GM23338 (cell line): Measurements from ENCODE around the gene NPHP1. TPM values are rescaled to one million over a fixed set of nuclear protein-coding genes. Genes with fewer than 3 reads are reported as not detected.
A peak's percentile ranks its signal among the peaks of the same experiment; 100 is the strongest.

Experiments
- ATAC-seq: fragments of 200-7000 bp; cut with Tn5 transposase; 3 replicates; pipeline ENCODE4 v1.9.1; 2020
- DNase-seq: peaks from one replicate; pipeline ENCODE4 v3.0.0-alpha.2; 2015; ENCODE audit warnings: low spot score
- H2AFZ ChIP-seq: fragments of 200-600 bp; sonication (generic); 2 replicates; pipeline ENCODE4 v1.8.0; 2016; ENCODE audit warnings: antibody characterized with exemption, mild to moderate bottlenecking, moderate library complexity
- H3F3A ChIP-seq: fragments of 200-600 bp; sonication (generic); replicated peaks from 2 replicates; pipeline ENCODE4 v1.8.0; 2017; ENCODE audit warnings: antibody characterized with exemption, mixed run types, low read depth
- H3K27ac ChIP-seq: fragments of 200-600 bp; sonication (generic); 2 replicates; pipeline ENCODE4 v1.6.1; 2016; ENCODE audit warnings: low read depth
- H3K27me3 ChIP-seq: fragments of 200-600 bp; sonication (generic); 2 replicates; pipeline ENCODE4 v1.8.0; 2016; ENCODE audit warnings: mild to moderate bottlenecking, mixed run types, moderate library complexity; ENCODE audit not compliant: insufficient read depth
- H3K36me3 ChIP-seq: fragments of 200-600 bp; sonication (generic); 2 replicates; pipeline ENCODE4 v1.8.0; 2016; ENCODE audit warnings: mild to moderate bottlenecking; ENCODE audit not compliant: insufficient read depth
- H3K4me1 ChIP-seq: fragments of 200-600 bp; sonication (generic); 2 replicates; pipeline ENCODE4 v1.8.0; 2016; ENCODE audit warnings: mild to moderate bottlenecking, moderate library complexity; ENCODE audit not compliant: insufficient read depth
- H3K4me2 ChIP-seq: fragments of 200-600 bp; sonication (generic); 2 replicates; pipeline ENCODE4 v1.7.1; 2017; ENCODE audit warnings: mixed run types
- H3K4me3 ChIP-seq: fragments of 200-600 bp; sonication (generic); 2 replicates; pipeline ENCODE4 v1.6.1; 2016; ENCODE audit warnings: mixed run types
- H3K79me2 ChIP-seq: fragments of 200-600 bp; sonication (generic); replicated peaks from 2 replicates; pipeline ENCODE4 v1.8.0; 2017; ENCODE audit warnings: mild to moderate bottlenecking; ENCODE audit not compliant: insufficient read depth
- H3K9me2 ChIP-seq: fragments of 200-600 bp; sonication (generic); 2 replicates; pipeline ENCODE4 v1.8.0; 2017; ENCODE audit not compliant: insufficient read depth
- H4K20me1 ChIP-seq: fragments of 200-600 bp; sonication (generic); replicated peaks from 2 replicates; pipeline ENCODE4 v1.8.0; 2017; ENCODE audit warnings: mild to moderate bottlenecking; ENCODE audit not compliant: insufficient read depth
- H3K27ac Mint-ChIP-seq: 2 replicates; pipeline ENCODE4 v1.8.0; 2020; ENCODE audit warnings: inconsistent platforms, mild to moderate bottlenecking, moderate library complexity, mixed read lengths
- H3K27me3 Mint-ChIP-seq: 3 replicates; pipeline ENCODE4 v1.8.0; 2022; ENCODE audit warnings: low read depth, mild to moderate bottlenecking, moderate library complexity, mixed read lengths, inconsistent platforms; ENCODE audit not compliant: insufficient read depth, poor library complexity
- H3K36me3 Mint-ChIP-seq: 3 replicates; pipeline ENCODE4 v1.8.0; 2021; ENCODE audit warnings: low read depth, mild to moderate bottlenecking, inconsistent platforms, moderate library complexity, mixed read lengths
- H3K4me1 Mint-ChIP-seq: 3 replicates; pipeline ENCODE4 v1.8.0; 2020; ENCODE audit warnings: mild to moderate bottlenecking, inconsistent platforms, mixed read lengths
- H3K4me3 Mint-ChIP-seq: 3 replicates; pipeline ENCODE4 v1.8.0; 2021; ENCODE audit warnings: moderate library complexity, mild to moderate bottlenecking, inconsistent platforms, mixed read lengths
- H3K9me3 Mint-ChIP-seq: 3 replicates; pipeline ENCODE4 v1.8.0; 2020; ENCODE audit warnings: moderate library complexity, mild to moderate bottlenecking, inconsistent platforms, mixed read lengths
- CREB1 ChIP-seq: fragments of 250-450 bp; sonication (Bioruptor Pico); IDR thresholded peaks from 2 replicates; pipeline ENCODE4 v1.5.0; 2020; ENCODE audit warnings: low read depth, mild to moderate bottlenecking, moderate library complexity
- ZNF331 ChIP-seq: fragments of 250-450 bp; sonication (Bioruptor Pico); IDR thresholded peaks from 2 replicates; pipeline ENCODE4 v1.5.0; 2020; ENCODE audit warnings: low read depth, mild to moderate bottlenecking, moderate library complexity
- polyA plus RNA-seq: library from polyadenylated mRNA; unstranded; fragments of >200 nt; fragmentation: Nextera tagmentation; extraction: Ambion mirVana; gene quantifications from 2 replicates; pipeline ENCODE4 v1.2.1, GENCODE V29; 2016
- total RNA-seq: library from RNA; depleted of rRNA; stranded (reverse); fragments of >200 nt; shearing (Covaris generic); gene quantifications from 2 replicates; pipeline ENCODE4 v1.2.3, GENCODE V29; 2014
- TF ChIP-seq, protein P1 (sequence below), 2 experiments: fragments of 200-600 bp in 1 of 2; sonication (generic) in 1 of 2; conservative IDR thresholded peaks; 2 replicates each; pipeline versions ENCODE4 v1.5.1 to v1.6.1; 2016 to 2017; ENCODE audit warnings: antibody characterized with exemption in 2 of 2, low read depth in 2 of 2, mild to moderate bottlenecking in 2 of 2, moderate library complexity in 1 of 2
- TF ChIP-seq, protein P2 (sequence below): IDR thresholded peaks from 2 replicates; pipeline ENCODE4 v1.6.1; 2016; ENCODE audit warnings: antibody characterized with exemption

NPHP1 gene
- total and polyA plus RNA-seq, 2 experiments from 2014 or later = 4.6 to 10.0 TPM

DNA sequence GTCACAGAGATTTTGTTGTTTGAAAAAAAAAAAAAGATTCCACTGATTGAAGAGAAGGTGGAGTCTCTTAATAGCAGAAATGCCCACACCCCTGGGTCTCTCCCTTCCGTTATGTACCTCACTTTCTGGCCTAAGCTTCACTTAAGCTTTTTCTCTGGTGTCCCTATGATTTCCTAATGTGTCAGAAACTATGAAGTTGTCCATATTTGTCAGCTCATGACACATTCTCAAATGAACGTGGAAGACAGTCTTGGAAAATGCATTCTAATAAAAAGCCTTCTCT lies 83.8 kb downstream of the NPHP1 start (continued):
- TF ChIP-seq, protein P1, sequence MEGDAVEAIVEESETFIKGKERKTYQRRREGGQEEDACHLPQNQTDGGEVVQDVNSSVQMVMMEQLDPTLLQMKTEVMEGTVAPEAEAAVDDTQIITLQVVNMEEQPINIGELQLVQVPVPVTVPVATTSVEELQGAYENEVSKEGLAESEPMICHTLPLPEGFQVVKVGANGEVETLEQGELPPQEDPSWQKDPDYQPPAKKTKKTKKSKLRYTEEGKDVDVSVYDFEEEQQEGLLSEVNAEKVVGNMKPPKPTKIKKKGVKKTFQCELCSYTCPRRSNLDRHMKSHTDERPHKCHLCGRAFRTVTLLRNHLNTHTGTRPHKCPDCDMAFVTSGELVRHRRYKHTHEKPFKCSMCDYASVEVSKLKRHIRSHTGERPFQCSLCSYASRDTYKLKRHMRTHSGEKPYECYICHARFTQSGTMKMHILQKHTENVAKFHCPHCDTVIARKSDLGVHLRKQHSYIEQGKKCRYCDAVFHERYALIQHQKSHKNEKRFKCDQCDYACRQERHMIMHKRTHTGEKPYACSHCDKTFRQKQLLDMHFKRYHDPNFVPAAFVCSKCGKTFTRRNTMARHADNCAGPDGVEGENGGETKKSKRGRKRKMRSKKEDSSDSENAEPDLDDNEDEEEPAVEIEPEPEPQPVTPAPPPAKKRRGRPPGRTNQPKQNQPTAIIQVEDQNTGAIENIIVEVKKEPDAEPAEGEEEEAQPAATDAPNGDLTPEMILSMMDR (conservative IDR thresholded peaks at IDR 0.05; ENCODE audit: low read depth in 2 of 2) = no peak

DNA sequence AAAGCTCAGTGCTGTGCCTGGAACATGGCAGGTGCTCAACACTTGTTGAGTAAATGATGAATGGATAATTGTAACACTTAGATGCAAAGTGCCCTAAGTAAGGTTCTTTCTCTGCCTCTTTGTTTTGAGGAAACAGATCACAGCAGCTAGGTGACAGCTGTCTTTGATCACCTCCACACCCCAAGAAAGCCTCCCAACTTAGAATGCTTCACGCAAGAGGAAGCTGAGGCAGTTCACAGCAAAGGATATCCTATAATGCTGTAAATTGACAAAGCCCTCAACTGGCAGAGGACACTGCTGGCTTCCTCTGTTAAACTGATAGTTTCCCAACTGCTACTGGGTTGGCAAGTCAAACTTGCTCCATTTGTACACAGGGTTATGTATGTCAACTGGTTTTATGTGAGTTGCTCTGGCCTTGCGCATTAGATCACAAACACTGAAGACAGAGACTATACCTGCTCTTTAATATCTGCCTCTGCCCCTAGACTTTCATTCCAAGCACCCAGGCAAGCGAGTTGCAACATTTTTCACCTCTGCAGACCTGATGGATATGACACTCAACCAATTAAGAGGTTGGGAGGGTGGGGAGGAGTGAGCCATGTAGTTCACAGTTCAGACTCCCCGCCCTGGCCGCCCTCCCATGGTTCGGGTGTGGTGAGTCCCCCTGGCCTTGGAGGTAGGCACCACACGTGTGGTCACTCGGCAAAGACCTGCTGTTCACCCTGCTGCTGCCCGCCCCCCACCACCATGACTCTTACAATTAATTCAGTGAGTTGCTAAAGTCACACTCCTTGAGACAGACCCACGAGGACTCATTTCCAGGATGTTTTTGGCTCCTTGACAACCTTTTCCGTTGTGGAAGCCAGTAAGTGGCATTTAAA lies 84.4 kb downstream of the NPHP1 start:
- Histone ChIP-seq H3K4me2 (no peak overlapping the region), H3K4me3 (no peak overlapping the region), H2AFZ (no peak overlapping the region; the same call in 1 of the 2 replicates), H3K27ac (no peak overlapping the region), H3K79me2 (no peaks in the 10 kb centered on the region), H3K4me1 (no peaks in the 10 kb centered on the region), H3K27me3 (peaks cover 20% of the 10 kb centered on the region), H3K36me3 (no peaks in the 10 kb centered on the region), H4K20me1 (no peaks in the 10 kb centered on the region), H3F3A (no peaks in the 10 kb centered on the region), H3K9me2 (no peaks in the 10 kb centered on the region)
- ATAC-seq (no peak), DNase-seq (no peak)
- Mint-ChIP-seq H3K4me3 (no peak overlapping the region), H3K9me3 (no peaks in the 10 kb centered on the region), H3K27me3 (peaks cover 19% of the 10 kb centered on the region), H3K36me3 (no peaks in the 10 kb centered on the region), H3K4me1 (peaks cover 7% of the 10 kb centered on the region; the same call in 1 of the 3 replicates), H3K27ac (no peak overlapping the region)
- TF ChIP-seq, protein P2, sequence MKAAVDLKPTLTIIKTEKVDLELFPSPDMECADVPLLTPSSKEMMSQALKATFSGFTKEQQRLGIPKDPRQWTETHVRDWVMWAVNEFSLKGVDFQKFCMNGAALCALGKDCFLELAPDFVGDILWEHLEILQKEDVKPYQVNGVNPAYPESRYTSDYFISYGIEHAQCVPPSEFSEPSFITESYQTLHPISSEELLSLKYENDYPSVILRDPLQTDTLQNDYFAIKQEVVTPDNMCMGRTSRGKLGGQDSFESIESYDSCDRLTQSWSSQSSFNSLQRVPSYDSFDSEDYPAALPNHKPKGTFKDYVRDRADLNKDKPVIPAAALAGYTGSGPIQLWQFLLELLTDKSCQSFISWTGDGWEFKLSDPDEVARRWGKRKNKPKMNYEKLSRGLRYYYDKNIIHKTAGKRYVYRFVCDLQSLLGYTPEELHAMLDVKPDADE = no peak
- no peak for TF ChIP-seq ZNF331 (CRISPR knock-in tag)

DNA sequence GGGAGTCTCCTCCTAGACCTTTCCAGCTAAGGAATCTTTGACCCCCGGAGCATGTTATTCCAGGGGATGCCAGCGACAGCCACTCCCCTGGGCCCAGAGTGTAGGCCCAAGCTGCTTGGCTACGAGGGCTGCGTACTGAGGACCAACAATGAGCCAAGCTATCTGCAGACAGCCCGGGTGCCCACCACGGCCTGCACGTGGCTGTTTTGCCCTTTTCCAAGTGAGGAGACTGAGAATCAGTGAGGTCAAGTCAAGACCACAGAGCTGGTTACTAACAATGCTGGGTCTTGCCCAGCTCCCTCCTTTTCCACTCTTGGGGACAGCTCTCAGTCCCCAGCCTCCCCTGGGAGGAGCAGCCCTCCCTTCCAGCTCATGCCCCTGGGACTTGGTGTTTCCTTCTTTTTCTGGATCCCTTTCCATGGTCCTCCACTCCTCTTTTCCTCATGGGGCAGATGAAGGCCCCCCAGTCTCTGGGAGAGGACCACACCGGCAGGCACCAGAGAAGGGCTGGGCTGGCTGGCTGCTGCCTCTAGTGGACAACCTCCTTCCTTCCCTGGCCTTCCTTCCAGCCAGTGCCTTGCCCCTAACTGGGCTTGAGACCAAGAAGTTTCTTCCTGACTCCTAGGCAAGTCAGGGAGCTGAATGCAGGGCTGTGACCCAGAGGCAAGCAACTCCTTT lies 88.6 kb downstream of the NPHP1 start:
- Mint-ChIP-seq H3K4me3 (peak overlapping the region; percentile 70), H3K4me1 (peaks cover 11% of the 10 kb centered on the region; the same call in 2 of the 3 replicates), H3K9me3 (no peaks in the 10 kb centered on the region; the same call in 2 of the 3 replicates), H3K36me3 (no peaks in the 10 kb centered on the region), H3K27ac (no peak overlapping the region), H3K27me3 (peaks cover 35% of the 10 kb centered on the region)
- no peaks in the 10 kb centered on the region for H3K9me2 ChIP-seq
- no peaks in the 10 kb centered on the region for H3K4me1 ChIP-seq
- H2AFZ ChIP-seq = peak overlapping the region; percentile 95
- TF ChIP-seq, protein P1 (conservative IDR thresholded peaks at IDR 0.05; ENCODE audit: low read depth in 2 of 2) = peak; percentile 63 to 70
- TF ChIP-seq CREB1 (CRISPR knock-in tag) = no peak
- H3K27ac ChIP-seq = no peak overlapping the region
- H3K27me3 ChIP-seq = peaks cover 42% of the 10 kb centered on the region
- H3K4me2 ChIP-seq = peak overlapping the region; percentile 87
- no peaks in the 10 kb centered on the region for H3K36me3 ChIP-seq
- no peaks in the 10 kb centered on the region for H3K79me2 ChIP-seq
- no peaks in the 10 kb centered on the region for H4K20me1 ChIP-seq
- no peaks in the 10 kb centered on the region for H3F3A ChIP-seq
- peak overlapping the region; percentile 70 for H3K4me3 ChIP-seq
- DNase-seq (peak; percentile 72), ATAC-seq (peak; percentile 89)
